ENCODE data around the gene C6orf132.

GRCh38 chr6:42177514-42178364, 35.3 kb upstream of the C6orf132 start:
- no peak for TF ChIP-seq CTCF (IDR thresholded peaks at IDR 0.05; ENCODE audit: low read length)
- TF ChIP-seq EZH2 (IDR thresholded peaks at IDR 0.05; ENCODE audit: borderline replicate concordance, low read length) = no peak

Data from OCI-LY1 (cell line).